ENCODE data around the gene EDAR.

GRCh38 chr2:108941161-108941665 lies 47.8 kb downstream of the EDAR start:
- TF ChIP-seq, protein P1, sequence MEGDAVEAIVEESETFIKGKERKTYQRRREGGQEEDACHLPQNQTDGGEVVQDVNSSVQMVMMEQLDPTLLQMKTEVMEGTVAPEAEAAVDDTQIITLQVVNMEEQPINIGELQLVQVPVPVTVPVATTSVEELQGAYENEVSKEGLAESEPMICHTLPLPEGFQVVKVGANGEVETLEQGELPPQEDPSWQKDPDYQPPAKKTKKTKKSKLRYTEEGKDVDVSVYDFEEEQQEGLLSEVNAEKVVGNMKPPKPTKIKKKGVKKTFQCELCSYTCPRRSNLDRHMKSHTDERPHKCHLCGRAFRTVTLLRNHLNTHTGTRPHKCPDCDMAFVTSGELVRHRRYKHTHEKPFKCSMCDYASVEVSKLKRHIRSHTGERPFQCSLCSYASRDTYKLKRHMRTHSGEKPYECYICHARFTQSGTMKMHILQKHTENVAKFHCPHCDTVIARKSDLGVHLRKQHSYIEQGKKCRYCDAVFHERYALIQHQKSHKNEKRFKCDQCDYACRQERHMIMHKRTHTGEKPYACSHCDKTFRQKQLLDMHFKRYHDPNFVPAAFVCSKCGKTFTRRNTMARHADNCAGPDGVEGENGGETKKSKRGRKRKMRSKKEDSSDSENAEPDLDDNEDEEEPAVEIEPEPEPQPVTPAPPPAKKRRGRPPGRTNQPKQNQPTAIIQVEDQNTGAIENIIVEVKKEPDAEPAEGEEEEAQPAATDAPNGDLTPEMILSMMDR (optimal IDR thresholded peaks at IDR 0.05 in 1 of 3, IDR thresholded peaks at IDR 0.05 in 1 of 3, conservative IDR thresholded peaks at IDR 0.05 in 1 of 3; ENCODE audit: extremely low read depth in 1 of 3, insufficient read depth in 2 of 3, low read length in 3 of 3) = no peak
- TF ChIP-seq EZH2 (IDR thresholded peaks at IDR 0.05; ENCODE audit: low read length) = no peak
